Progenitor cell of endocrine pancreas (in vitro differentiated cells): ENCODE measurements around the gene SLC6A6. TPM values are rescaled to one million over a fixed set of nuclear protein-coding genes. Genes with fewer than 3 reads are reported as not detected.

Experiments used
- DNase-seq: peaks from one replicate; pipeline ENCODE4 v3.0.0; 2021; ENCODE audit warnings: low spot score; ENCODE audit not compliant: unreplicated experiment
- H3K27ac Mint-ChIP-seq: 2 replicates; pipeline ENCODE4 v1.8.0; 2021; ENCODE audit warnings: mild to moderate bottlenecking, moderate library complexity, mixed read lengths
- H3K27me3 Mint-ChIP-seq: 2 replicates; pipeline ENCODE4 v1.8.0; 2021; ENCODE audit warnings: mixed read lengths
- H3K36me3 Mint-ChIP-seq: 2 replicates; pipeline ENCODE4 v1.8.0; 2022; ENCODE audit warnings: mixed read lengths; ENCODE audit not compliant: insufficient read depth
- H3K4me1 Mint-ChIP-seq: 2 replicates; pipeline ENCODE4 v1.8.0; 2021; ENCODE audit warnings: low read depth, mixed read lengths
- H3K4me3 Mint-ChIP-seq: 2 replicates; pipeline ENCODE4 v1.8.0; 2021; ENCODE audit warnings: low read depth, mild to moderate bottlenecking, moderate library complexity, mixed read lengths
- H3K9me3 Mint-ChIP-seq: 2 replicates; pipeline ENCODE4 v1.8.0; 2021; ENCODE audit warnings: low read depth, mixed read lengths
- CTCF ChIP-seq: fragments of 200-600 bp; sonication (generic); IDR thresholded peaks from one replicate; pipeline ENCODE4 v1.5.0; 2021; ENCODE audit warnings: antibody characterized with exemption, mild to moderate bottlenecking; ENCODE audit not compliant: unreplicated experiment
- total RNA-seq: library from RNA; stranded (reverse); gene quantifications from 2 replicates; pipeline ENCODE4 v1.2.1, GENCODE V29; 2021

Gene SLC6A6
- total RNA-seq, 1 donor from 2014 or later = 23.8 TPM

GRCh38 chr3:14429237-14429636, 26.8 kb downstream of the SLC6A6 start:
- Mint-ChIP-seq H3K27me3 (no peaks in the 10 kb centered on the region), H3K4me1 (peaks cover 7% of the 10 kb centered on the region), H3K27ac (no peak overlapping the region), H3K9me3 (no peaks in the 10 kb centered on the region), H3K4me3 (no peak overlapping the region), H3K36me3 (no peaks in the 10 kb centered on the region)
- DNase-seq = no peak
- TF ChIP-seq CTCF = no peak

- H3K27me3 Mint-ChIP-seq = no peaks in the 10 kb centered on the region
- no peaks in the 10 kb centered on the region for H3K36me3 Mint-ChIP-seq
- H3K27ac Mint-ChIP-seq = no peak overlapping the region
- H3K4me3 Mint-ChIP-seq = no peak overlapping the region
- DNase-seq = no peak
- H3K4me1 Mint-ChIP-seq = peaks cover 7% of the 10 kb centered on the region
- no peak for TF ChIP-seq CTCF
- H3K9me3 Mint-ChIP-seq = no peaks in the 10 kb centered on the region
Observed at GRCh38 chr3:14429640-14430039, 27.2 kb downstream of the SLC6A6 start.

GRCh38 chr3:14430053-14430452, 27.6 kb downstream of the SLC6A6 start:
- no peak for TF ChIP-seq CTCF
- Mint-ChIP-seq H3K4me1 (peaks cover 7% of the 10 kb centered on the region), H3K36me3 (no peaks in the 10 kb centered on the region), H3K27me3 (no peaks in the 10 kb centered on the region), H3K27ac (no peak overlapping the region), H3K4me3 (no peak overlapping the region), H3K9me3 (no peaks in the 10 kb centered on the region)
- DNase-seq = no peak

- H3K36me3 Mint-ChIP-seq = no peaks in the 10 kb centered on the region
- DNase-seq = no peak
- peaks cover 6% of the 10 kb centered on the region for H3K4me1 Mint-ChIP-seq
- no peak overlapping the region for H3K4me3 Mint-ChIP-seq
- H3K27ac Mint-ChIP-seq = peak overlapping the region; percentile 73
- TF ChIP-seq CTCF = no peak
- H3K27me3 Mint-ChIP-seq = no peaks in the 10 kb centered on the region
- no peaks in the 10 kb centered on the region for H3K9me3 Mint-ChIP-seq
Observed at GRCh38 chr3:14430706-14431451, 28.5 kb downstream of the SLC6A6 start.

GRCh38 chr3:14431452-14431916, 29.1 kb downstream of the SLC6A6 start:
- TF ChIP-seq CTCF = no peak
- no peaks in the 10 kb centered on the region for H3K36me3 Mint-ChIP-seq
- H3K4me3 Mint-ChIP-seq = no peak overlapping the region
- no peaks in the 10 kb centered on the region for H3K27me3 Mint-ChIP-seq
- H3K9me3 Mint-ChIP-seq = no peaks in the 10 kb centered on the region
- no peak for DNase-seq
- peak overlapping the region; percentile 73 for H3K27ac Mint-ChIP-seq
- peaks cover 6% of the 10 kb centered on the region for H3K4me1 Mint-ChIP-seq
